NCI-H82 treated with DMSO at 0.1 percent for 48 hours (cell line): ENCODE measurements around the gene TENM4.

Experiments
- DNase-seq: peaks from one replicate; lab custom pipeline; 2025; ENCODE audit not compliant: unreplicated experiment; lab: John Stamatoyannopoulos, UW

The TENM4 gene

DNA sequence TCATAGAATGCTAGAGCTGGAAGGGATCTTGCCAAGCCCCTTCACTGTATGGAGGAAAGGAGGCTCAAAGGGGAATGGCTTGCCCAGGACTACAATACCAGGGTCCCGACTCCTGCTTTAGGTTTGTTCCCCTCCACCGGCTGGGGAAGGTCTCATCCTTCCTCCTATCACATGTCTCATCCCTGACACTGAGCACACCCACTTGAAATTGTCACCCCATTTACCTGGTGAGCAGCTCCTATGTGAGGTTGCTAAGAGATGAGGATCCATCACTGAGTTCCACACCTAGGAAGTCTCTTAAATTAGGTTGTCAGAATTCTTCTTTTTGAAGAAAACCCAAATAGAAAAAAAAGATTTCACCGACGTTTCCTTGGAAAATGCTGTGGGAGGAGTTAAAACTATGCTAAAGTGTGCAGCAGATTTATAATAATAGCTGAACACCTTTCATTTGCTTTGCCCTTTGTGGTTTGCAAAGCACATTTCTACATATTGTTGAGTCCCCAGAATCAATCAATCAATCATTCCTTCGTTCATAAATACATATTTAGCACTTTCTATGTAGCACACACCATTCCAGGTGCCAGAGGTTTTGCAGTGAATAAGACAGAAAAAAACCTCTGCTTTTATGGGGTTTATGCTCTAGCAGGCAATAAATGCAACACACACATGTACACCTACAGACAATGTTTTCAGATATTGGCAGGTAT, 91.7 kb downstream of the TENM4 start:
- DNase-seq: no peak

DNA sequence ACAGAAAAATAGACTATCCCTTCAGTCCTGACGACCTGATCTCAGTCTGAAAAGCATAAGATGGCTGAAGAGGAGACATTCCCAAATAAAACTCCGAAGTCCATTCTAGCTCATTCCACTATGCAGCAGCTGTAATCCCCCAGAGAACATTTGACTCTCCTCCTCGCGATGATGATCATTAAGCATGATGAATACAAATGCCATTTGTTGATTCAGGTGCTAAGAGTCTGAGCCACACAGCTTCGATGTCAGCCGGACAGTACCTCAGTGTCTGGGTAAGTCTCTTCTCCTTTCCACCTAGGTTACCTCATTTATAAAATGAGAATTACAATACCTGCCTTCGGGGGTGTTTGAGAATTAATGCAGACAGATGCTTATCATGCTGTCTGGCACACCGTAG, 94.8 kb downstream of the TENM4 start:
- DNase-seq: no peak

DNA sequence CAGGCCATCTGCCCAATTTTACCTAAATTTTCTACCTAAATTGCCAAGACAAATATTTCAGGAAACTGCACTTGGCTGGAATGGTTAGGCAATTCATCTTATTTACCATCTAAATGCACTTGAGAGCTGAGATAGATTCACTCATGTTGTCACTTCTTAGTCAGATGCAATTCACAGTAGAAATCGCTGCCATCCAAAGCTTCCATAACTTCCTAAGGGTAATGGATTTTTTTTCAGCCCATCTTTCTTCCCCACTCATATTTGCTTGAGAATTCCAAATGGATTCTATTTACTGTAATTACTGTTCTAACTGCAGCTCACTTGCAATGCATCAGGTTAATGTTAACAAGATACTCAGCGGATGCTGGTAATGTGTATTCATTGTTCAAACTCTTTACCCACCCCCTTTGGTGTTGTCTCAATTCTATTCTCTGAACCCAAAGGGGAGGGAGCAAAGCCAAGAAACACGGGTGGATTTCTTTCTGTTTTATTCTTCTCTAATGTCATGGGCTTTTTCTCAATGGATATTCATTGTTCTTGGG, 96.0 kb downstream of the TENM4 start:
- DNase-seq: no peak

DNA sequence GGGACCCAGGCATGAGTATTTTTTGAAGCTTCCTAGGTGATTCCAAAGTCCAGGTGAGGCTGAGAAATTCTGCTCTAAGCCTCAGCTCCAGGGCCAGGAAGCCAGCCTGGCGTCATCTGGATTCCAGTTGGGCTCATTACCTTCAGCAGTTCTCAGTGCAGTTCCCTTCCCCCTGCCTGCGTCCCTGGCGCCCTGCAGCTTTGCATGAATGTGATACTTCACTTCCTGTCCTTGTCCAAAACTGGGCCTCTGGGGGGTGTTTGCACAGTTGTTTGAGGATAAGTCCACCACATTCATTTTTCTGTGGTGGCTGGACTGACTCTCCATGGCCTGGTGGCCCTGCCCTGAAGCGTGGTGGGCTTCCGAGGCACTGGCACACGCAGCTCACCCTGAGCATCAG, 98.1 kb downstream of the TENM4 start:
- DNase-seq: no peak

DNA sequence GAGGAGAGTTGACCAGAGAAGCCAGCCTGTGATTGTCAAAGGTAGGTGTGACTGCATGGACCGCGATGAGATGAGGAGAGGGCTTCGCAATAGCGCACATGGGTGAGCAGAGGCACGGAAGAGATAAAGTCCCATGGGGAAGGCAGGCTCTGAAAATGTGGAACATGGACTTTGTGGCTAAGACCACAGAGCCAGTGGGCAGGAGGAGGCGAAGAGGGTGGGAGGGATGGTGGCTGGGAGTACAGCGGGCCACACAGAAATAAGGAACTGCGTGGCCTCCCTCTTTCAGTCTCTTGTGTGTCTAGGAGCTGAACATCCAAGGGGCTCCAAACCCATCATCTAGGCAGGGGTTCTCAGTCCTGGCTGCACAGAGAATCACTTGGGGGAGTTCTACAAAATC, 98.6 kb downstream of the TENM4 start:
- DNase-seq: no peak

DNA sequence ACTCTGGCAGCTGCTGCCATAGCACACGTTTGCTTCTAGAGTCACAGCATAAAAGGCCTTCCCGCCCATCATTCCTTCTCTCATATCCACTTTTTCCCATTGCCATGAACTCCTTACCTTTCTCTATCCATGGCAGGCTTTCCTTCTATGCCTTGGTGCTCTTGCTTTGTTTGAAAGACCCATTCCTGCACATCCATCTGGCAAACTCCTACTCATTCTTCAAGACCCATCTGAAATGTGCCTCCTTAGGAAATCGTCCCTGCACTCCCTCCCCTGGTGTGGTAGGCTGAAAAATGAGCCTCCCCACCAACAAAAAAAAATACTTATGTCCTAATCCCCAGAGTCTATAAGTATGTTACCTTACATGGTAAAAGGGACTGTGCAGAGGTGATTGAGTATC, 100.3 kb downstream of the TENM4 start:
- DNase-seq: no peak

DNA sequence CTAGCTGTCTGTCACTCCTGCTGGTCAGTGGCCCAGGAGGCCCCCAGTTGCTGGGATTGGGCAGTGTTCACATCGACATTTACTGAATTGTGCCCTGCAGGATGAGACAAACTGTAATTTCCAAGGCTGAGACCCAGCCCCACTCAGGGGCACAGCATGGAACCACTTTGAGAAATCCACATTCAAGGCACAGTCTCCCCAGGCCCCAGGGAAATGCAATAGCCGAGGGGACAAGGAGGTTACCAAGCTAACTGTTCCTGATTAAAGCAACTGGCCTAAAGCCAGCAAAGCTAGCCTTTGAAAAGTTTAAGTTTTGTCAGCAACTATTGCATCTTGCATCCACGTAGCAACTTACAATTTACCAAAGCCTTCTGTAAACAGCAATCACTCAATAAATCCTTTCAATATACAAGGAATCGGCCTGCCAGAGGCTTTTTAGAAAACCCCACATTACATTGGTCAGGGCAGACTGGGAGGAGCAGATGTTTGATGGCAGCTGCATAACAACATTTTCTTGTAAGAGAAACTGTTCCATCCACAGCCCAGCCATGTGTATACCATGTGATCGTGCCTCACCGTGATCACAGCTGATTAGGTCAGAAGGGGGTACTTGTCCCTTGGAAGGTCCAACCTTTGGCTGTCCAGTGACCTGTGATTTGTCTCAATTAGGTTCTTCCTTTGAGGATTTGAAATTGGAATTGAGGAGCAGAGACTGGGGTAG, 103.9 kb downstream of the TENM4 start:
- no peak for DNase-seq

DNA sequence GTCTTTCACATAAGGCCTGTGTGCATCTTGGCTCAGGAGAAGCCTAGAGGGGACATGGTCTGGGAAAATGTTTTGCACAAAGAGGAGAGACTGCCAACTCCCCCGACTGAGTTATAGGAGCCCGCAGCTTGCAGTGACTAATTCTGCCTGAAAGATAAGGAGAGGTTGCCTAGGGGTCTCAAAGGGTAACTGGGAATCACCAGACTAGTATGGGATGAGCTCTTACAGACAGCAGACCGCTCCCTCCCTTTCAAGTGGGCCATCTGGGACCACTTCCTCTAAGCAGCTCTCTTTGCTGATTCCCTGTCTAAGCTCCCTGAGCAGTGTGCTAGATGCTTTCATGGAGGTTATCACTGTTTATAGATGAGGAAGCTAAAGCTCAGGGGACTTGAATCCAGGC, 105.1 kb downstream of the TENM4 start:
- no peak for DNase-seq

DNA sequence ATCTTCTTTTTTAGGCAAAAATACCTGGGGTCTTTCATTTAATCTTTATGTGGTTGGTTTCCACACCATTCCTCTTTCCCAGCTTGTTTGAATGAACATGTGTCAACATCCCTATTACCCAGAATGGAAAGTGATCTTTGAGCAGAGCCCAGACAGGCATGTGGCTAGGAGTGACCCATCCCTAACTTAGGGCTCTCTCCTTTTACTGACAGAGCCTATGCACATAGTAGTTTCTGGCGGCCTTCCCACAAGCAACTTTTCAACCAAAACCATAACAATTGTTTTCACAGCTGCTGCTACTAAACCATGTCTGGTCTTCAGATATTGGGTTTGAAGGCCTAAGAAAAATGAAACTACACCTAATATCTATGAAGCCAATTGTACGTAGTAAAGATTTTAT, 107.5 kb downstream of the TENM4 start:
- no peak for DNase-seq

DNA sequence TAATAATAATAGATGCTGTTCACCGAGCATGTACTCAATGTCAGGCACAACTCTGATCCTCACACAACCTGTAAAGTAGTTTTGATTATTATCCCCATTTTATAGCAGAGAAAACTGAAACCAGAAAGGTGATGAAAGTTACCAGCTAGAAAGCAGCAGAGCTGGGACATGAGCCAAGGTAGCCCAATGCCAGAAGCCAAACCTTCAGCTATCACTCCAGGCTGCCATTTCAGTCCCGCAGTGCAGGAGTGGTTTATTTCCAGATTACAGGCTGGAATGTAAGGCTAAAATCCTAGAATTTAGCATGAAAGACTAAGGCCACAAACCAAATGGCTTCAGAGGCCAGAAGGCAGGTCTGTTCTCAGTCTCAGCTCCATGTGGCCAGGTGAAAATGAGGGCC, 108.8 kb downstream of the TENM4 start:
- no peak for DNase-seq

DNA sequence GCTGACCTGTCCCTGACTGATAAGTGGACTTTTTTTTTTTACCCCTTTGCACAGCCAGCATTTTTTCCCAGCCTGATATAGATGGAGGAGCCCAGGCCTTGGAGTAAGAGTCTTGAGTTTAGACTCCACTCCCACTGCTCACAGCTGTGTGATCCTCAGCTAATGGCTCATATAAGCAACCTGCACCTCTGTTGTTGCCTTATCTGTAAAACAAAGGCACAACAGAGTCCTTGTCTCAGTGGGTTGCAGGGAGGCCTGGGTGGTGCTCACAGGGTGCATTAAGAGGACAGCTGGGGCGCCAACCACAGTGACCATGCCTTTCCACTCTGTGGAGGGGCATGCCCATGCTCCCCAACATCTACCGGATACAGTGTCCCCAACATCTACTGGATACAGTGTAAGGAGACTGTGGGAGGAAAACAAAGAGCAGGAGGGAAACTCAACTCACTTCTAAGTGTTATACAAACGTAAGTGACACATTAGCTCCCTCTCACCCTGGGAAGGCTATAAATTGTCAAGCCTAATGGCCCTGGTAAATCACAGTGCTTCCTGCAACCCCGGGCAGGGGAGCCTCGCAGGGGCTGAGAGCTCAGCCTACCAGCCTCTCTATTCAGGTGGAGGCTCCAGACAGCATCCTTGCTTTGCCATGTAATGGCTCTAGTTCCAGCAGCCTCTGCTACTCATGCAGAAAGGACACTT, 109.5 kb downstream of the TENM4 start:
- no peak for DNase-seq

DNA sequence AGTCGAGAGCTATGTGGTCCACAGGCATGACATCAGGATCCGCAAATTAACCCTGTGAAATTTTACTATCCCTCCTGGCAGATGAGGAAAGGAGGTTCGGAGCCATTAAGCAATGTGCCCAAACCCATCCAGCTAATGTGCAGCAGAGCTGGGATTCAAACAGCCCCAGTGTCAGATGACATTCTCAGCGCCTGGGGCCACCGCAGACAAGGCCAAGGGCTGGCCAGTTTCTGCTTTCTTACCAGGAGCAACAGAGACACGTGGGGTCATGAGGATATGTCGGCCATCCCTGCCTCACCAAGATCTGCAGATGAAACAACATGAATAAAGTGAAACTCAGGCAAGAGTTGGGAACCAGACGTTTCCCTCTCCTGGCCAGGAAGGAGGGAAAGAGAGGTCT, 110.2 kb downstream of the TENM4 start:
- DNase-seq: no peak

DNA sequence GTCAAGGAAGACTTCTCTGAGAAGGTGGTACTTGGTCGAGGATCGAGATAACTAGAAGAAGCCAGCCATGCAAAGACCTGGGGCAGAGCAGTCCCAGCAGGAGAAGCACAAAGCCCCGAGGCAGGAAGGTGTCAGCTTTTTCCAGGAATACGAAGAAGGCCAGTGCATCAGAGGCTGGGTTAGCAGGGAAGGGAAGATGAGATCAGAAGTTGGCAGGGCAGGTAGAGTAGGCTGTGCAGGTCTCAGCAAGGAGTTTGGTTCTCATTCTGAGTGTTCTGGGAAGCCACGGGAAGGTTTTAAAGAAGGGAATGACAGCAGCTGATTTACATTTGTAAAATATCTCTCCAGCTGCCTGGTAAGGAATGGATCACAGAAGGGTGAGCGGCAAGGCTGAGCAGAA, 111.3 kb downstream of the TENM4 start:
- DNase-seq: no peak

DNA sequence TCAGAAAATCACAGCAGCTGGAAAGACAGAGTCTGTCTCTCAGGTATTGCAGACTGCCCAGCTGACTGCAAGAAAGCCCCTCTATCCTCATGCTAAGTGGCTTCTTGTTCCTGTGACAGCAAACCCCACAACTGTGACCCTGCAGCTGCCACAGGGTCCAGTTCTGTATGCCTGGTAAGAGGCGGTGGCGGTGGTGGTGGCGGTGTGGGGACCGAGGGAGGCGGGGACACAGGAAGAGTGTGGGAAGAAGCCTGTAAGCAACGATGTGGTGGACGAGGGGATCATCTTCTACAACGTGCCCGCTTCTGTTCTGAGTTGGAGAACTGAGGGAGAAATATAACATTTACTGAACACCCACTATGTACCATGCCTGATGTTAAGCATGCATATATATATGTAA, 112.4 kb downstream of the TENM4 start:
- no peak for DNase-seq

DNA sequence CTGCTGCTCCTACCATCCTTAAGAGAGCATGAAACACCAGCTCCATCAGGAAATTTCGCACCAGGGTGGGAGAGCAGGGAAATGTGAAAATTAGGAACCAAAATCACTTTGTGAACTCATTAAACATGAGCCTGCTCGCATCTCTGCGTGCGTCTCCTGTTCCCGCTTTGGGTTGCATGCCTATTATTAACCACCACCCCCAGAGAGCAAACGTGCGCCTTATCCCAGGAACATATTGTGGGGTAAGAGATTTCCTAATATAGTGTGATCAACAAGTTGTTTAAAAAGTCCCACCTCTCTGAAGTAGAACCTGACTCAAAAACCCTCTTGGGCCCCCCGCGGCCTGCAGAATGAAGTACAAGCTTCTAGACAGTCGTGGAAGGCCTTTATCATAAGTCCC, 115.0 kb downstream of the TENM4 start:
- no peak for DNase-seq

DNA sequence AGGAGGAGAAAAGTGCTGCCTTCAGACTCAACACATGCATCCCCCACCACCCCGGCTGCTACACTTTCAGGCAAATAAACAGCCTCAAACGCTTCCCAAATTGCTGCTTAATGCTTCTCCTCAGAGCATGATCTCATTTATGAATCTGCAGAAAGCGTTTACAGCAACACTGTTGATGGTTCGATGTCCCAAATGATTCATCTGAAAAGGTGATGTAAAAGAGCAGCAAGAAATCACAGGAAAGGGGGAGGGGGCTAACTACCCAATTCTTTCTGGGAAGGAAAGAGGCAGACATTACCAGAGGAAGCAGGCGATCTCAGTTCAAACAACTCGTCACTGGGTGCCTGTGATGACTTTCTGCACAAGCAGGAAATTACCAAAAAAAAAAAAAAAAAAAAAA, 119.6 kb downstream of the TENM4 start:
- no peak for DNase-seq

DNA sequence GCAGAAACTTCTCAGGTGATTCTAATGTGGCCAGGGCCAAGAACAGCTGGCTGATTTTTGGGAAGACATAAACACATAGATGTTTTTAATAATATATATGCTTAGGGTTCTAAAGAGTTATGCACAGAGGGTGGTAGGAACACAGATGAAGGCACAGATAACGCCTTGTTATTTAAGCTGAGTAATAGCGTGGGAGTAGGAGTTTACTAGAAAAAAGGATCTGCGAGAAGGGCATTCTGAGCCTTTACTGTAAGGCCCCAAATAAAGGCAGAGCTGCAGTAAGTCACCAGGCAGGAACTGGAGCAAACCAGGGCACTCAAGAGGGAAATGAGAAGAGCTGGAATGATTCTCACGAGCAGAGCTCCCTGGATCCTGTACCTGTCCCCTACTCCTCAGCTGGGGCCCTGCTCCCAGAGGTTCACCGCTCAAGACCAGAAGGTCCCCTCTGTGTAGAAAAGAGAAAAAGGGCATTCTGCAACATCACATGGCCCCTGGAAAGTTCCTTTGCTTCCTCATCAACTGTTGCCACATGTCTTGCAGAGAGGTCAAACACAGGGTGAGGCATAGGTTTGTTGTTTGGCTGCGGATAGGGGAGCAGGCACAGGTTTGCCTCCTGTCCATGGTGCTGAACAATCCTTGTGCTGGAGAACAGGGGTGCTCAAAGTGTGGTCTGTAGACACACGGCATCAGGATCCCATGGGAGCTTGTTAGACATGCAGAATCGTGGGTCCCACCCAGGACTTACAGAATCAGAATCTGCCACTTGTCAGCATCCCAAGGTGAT, 125.7 kb downstream of the TENM4 start:
- DNase-seq: no peak

DNA sequence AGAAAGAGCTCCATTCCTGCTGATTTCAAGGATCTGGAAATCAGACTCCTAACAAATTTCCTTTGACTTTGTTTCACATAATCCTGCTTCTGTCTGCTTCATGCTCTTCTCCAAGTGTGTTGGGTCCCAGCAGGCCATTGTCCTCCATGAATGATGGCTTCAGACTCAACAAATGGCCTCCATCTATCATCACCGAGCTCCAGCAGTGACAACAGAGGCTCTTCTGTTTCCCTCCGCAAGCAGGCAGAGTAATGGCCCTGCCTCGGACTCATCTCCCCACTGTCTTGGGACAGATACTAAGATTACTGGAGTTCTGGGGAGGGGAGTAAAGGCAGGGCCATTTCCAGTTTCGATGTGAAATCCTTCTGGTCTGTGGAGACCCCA, 127.3 kb downstream of the TENM4 start:
- DNase-seq: no peak

DNA sequence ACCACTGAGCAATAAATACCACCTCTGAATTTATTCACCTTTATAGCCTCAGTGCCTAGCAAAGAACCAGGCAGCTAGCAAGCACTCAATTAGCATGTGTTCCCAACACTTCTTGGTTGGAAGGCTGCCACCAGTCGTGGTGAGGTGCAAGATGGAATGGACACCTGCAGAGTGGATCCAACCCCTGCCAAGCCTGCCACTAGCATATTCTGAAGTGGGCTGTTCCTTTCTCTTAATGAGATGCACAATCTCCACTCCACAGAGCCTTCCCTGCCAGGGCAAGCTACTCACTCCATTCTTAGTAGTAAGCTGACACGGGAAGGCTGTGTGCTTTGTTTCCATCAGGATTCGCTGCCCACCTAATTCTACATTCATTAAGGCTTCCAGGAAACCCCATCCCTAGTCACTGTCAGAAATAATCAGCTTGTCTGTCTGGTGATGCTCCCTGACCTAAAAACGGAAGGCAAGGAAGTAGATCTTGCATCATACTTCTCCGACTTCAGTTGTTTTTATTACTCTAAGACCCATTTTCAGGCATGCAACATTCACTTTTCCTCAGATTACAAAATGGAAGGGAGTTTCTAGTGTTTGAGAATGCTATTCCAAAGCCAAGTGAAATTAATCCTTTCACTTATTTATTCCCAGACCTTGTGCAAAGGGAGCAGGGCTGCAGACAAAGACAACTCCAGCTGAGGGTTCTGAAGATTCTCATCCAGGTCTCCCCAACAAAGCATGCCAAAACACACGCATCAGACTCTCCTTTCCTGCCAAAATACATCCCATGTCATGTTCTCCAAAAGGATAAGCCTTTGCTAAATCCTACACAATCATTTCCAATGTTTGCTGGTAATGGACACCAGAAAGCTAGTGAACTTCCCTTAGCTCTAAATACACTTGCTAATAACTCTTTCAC, 128.0 kb downstream of the TENM4 start:
- DNase-seq: no peak

DNA sequence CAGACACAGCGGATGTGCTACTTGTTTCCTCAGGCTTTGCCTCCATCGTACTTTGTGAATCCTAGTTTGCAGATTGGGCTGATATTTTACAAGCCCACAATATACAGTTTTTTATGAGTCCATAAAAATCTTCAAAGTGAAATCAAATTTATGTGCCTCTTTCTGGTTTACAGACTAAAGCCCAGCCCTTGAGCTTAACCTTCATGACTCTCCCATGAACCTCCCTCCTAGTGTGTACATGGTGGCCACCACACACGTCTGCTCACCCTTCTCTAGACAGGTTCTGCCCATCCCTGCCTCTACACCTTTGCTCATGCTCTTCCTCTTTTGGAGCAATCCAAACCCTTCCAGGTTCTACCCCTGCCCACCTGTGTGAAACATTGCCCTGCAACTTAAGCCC, 129.4 kb downstream of the TENM4 start:
- DNase-seq: no peak
